H1 (cell line): ENCODE measurements around the gene USP36.

Experiments
- ASH2L ChIP-seq: fragments of 200-600, 300-600 bp; sonication (generic); IDR thresholded peaks from one replicate; pipeline ENCODE4 v1.7.1; 2017; ENCODE audit warnings: low read length
- EZH2 ChIP-seq: fragments of 200-600 bp; sonication (generic); IDR thresholded peaks from 2 replicates; pipeline ENCODE4 v1.7.1; 2012; ENCODE audit warnings: low read depth, mild to moderate bottlenecking, moderate library complexity, low read length, inconsistent platforms; ENCODE audit not compliant: severe bottlenecking
- MAFK ChIP-seq: IDR thresholded peaks from 2 replicates; pipeline ENCODE4 v1.6.1; 2012; ENCODE audit warnings: low read depth, mild to moderate bottlenecking, improper control_type of control experiment, low read length
- PHF8 ChIP-seq: fragments of 200-600 bp; sonication (generic); conservative IDR thresholded peaks from 2 replicates; pipeline ENCODE4 v1.7.1; 2012; ENCODE audit warnings: low read depth, mild to moderate bottlenecking, inconsistent platforms, low read length, moderate library complexity
- POLR2A ChIP-seq, 2 experiments: IDR thresholded peaks; 1 replicate in 1 of 2; 2 replicates in 1 of 2; pipeline ENCODE4 v1.6.1; 2011; ENCODE audit warnings: low read depth in 2 of 2, low read length in 2 of 2, mild to moderate bottlenecking in 2 of 2; ENCODE audit errors: control extremely low read depth in 1 of 2
- POLR2AphosphoS5 ChIP-seq: IDR thresholded peaks from 2 replicates; pipeline ENCODE4 v1.6.1; 2011; ENCODE audit warnings: low read depth, low read length
- RBBP5 ChIP-seq: IDR thresholded peaks from 2 replicates; pipeline ENCODE4 v1.7.1; 2012; ENCODE audit warnings: low read depth, mild to moderate bottlenecking, inconsistent platforms, low read length, moderate library complexity, borderline replicate concordance
- SIX5 ChIP-seq: IDR thresholded peaks from 2 replicates; pipeline ENCODE4 v1.6.1; 2011; ENCODE audit warnings: mild to moderate bottlenecking, low read depth, low read length
- TAF1 ChIP-seq: IDR thresholded peaks from 2 replicates; pipeline ENCODE4 v1.6.1; 2011; ENCODE audit warnings: mild to moderate bottlenecking, low read depth, low read length
- TEAD4 ChIP-seq: IDR thresholded peaks from 2 replicates; pipeline ENCODE4 v1.6.1; 2012; ENCODE audit warnings: low read depth, low read length, inconsistent platforms, mixed read lengths
- YY1 ChIP-seq: IDR thresholded peaks from 2 replicates; pipeline ENCODE4 v1.6.1; 2011; ENCODE audit warnings: low read depth, mild to moderate bottlenecking, low read length
- TF ChIP-seq, protein P1 (sequence below), 3 experiments: IDR thresholded peaks; 1 replicate in 2 of 3; 2 replicates in 1 of 3; pipeline versions ENCODE4 v1.5.1 to v1.6.1; 2011; ENCODE audit warnings: low read length in 3 of 3, mild to moderate bottlenecking in 3 of 3, inconsistent platforms in 2 of 3, low read depth in 1 of 3, moderate library complexity in 1 of 3; ENCODE audit not compliant: insufficient read depth in 1 of 3; ENCODE audit errors: control extremely low read depth in 1 of 3
- TF ChIP-seq, protein P2 (sequence below): IDR thresholded peaks from 2 replicates; pipeline ENCODE4 v1.6.1; 2012; ENCODE audit warnings: inconsistent platforms
- TF ChIP-seq, protein P3 (sequence below): IDR thresholded peaks from 2 replicates; pipeline ENCODE4 v1.6.1; 2012; ENCODE audit warnings: inconsistent platforms

DNA sequence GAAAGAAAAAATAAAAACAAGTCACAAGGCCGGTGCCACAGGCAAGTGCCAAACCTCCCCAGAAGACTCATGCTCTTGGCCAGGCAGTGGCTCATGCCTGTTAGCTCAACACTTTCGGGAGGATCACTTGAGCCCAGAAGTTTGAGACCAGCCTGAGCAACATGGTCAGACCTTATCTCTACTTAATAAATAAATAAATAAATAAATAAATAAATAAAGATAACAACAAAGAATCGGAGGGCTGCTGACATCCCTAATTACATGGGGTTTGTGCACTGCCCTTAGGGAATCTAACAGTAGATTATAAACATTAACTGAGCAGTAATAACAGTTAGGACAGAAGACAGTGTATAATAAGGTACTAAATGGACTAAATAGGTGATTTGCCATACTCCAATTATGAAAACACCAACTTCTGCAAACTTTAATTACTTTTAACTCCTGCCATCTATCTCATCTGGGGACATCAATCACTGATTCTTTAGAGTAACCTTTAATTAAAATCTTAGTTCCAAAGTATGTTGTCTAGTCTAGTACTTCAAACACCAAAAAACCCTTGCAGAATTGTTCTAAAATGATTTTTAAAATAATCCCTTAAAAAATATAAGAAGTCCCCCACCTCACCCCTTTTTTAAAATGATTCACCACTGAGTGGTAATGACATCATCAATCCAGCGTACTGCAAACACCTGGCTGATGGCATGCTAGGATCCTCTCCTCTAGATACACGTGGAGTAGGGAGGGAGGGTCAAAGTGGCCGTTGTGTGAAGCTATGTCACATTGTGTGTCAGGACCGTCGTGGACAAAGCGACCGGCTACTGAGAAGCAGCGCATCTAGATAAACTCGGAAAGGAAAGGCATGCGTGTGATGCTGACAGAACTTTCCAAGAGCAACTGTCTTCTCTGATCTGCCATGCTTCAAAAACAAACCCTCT lies 87.0 kb downstream of the USP36 start:
- TF ChIP-seq PHF8: no peak
- TF ChIP-seq, protein P1, sequence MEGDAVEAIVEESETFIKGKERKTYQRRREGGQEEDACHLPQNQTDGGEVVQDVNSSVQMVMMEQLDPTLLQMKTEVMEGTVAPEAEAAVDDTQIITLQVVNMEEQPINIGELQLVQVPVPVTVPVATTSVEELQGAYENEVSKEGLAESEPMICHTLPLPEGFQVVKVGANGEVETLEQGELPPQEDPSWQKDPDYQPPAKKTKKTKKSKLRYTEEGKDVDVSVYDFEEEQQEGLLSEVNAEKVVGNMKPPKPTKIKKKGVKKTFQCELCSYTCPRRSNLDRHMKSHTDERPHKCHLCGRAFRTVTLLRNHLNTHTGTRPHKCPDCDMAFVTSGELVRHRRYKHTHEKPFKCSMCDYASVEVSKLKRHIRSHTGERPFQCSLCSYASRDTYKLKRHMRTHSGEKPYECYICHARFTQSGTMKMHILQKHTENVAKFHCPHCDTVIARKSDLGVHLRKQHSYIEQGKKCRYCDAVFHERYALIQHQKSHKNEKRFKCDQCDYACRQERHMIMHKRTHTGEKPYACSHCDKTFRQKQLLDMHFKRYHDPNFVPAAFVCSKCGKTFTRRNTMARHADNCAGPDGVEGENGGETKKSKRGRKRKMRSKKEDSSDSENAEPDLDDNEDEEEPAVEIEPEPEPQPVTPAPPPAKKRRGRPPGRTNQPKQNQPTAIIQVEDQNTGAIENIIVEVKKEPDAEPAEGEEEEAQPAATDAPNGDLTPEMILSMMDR (IDR thresholded peaks at IDR 0.05; ENCODE audit: control extremely low read depth in 1 of 3, insufficient read depth in 1 of 3, low read depth in 1 of 3, low read length in 3 of 3): no peak
- no peak for TF ChIP-seq TEAD4
- no peak for TF ChIP-seq YY1
- TF ChIP-seq POLR2A (IDR thresholded peaks at IDR 0.05; ENCODE audit: control extremely low read depth in 1 of 2, low read depth in 2 of 2, low read length in 2 of 2): no peak
- TF ChIP-seq, protein P2, sequence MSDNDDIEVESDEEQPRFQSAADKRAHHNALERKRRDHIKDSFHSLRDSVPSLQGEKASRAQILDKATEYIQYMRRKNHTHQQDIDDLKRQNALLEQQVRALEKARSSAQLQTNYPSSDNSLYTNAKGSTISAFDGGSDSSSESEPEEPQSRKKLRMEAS: no peak
- TF ChIP-seq SIX5: no peak
- TF ChIP-seq TAF1: no peak
- TF ChIP-seq POLR2AphosphoS5: no peak
- TF ChIP-seq EZH2: no peak
- TF ChIP-seq, protein P3, sequence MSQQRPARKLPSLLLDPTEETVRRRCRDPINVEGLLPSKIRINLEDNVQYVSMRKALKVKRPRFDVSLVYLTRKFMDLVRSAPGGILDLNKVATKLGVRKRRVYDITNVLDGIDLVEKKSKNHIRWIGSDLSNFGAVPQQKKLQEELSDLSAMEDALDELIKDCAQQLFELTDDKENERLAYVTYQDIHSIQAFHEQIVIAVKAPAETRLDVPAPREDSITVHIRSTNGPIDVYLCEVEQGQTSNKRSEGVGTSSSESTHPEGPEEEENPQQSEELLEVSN: no peak
- no peak for TF ChIP-seq RBBP5
- TF ChIP-seq ASH2L: no peak
- no peak for TF ChIP-seq MAFK
